Measurements from ENCODE around the gene MDP1.

DNA sequence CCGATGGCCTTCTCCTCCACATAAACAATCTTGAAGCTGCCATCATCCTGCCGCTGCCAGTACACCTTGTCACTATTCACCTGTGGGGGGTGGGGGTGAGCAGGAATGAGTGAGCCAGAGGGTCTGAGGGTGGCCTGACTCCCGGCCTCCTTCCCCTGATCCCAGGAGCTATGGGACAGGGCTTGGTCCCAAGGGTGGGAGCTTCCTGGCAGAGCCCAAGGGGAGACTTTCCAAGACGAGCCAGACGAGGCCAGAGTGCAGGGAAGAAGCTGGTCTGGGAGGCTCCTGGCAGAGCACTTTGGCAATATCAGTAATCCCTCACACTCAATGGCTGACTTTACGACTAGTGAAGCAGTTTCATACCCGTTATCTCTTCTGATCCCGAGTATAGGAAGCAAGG, 39.6 kb upstream of the MDP1 start:
- TF ChIP-seq CTCF (conservative IDR thresholded peaks at IDR 0.05 in 1 of 2, IDR thresholded peaks at IDR 0.05 in 1 of 2; ENCODE audit: low read depth in 1 of 2, low read length in 2 of 2): no peak
- TF ChIP-seq EZH2 (IDR thresholded peaks at IDR 0.05; ENCODE audit: low read length, missing control alignments): no peak

All from fibroblast of lung (primary cell).